Heart left ventricle (tissue), 13 donors: ENCODE data around the gene STXBP2.

Source experiments
- CTCF ChIP-seq, 12 donors: fragments of 200-600 bp; sonication (generic) in 4 of 12; IDR thresholded peaks; one replicate each; pipeline versions ENCODE4 v1.5.0 to v1.8.0; 2018 to 2022; ENCODE audit warnings: antibody characterized with exemption in 12 of 12, mild to moderate bottlenecking in 5 of 12
- POLR2A ChIP-seq, 2 donors: fragments of 450-650 bp; IDR thresholded peaks; one replicate each; pipeline ENCODE4 v1.6.1; 2017; ENCODE audit warnings: antibody characterized with exemption in 2 of 2, mild to moderate bottlenecking in 2 of 2, moderate library complexity in 2 of 2
- donor health status: ischemic (EF 13 %, LVEDD 7.1; RV severe dilation, severe dysfunction).
- donor health status: DM: no; HTN: yes; CAD: no.
- donor health status: DM: no; HTN: no; CAD: no.
- donor health status: ischemic (EF 25% LVEDD 6.9; RV normal size, moderate dysfunction).
- donor health status: ischemic (EF 25% LVEDD 5.7; RV mildly dilated, moderate dysfunction).
- donor health status: ischemic (EF 35%, LVEDD 5.7; RV mildly dilated, moderate dysfunction).
- donor health status: nonischemic (EF 11% LVEDD 7.7; RV severe dilation, severe dysfunction).
- donor health status: DM: yes; HTN: yes; CAD: no.
- donor health status: PGD.
- donor health status: ischemic (EF 29% LVEDD 5.4; RV normal size, mild dysfunction).
- donor health status: nonischemic (EF 23%, LVEDD 6.1; RV moderate dilation, normal function).

GRCh38 chr19:7680606-7681339, 43.9 kb downstream of the STXBP2 start, which contains the start of gene TRAPPC5:
- peak; percentile 84 to 99 (median 98) for TF ChIP-seq CTCF (IDR thresholded peaks at IDR 0.05)
- peak in 1 of 2 donors; percentile 86 for TF ChIP-seq POLR2A (IDR thresholded peaks at IDR 0.05)
